Measurements from ENCODE around the gene DHX9.

- TF ChIP-seq ZFX (IDR thresholded peaks at IDR 0.05; ENCODE audit: borderline replicate concordance), result no peak
- no peak for TF ChIP-seq CTCF (IDR thresholded peaks at IDR 0.05)
Measured at GRCh38 chr1:182794091-182794490, 45.1 kb upstream of the DHX9 start.

Measured in 22Rv1 (cell line).